ENCODE results near the gene EXOC3L4.
"Not testable (repeated sequence)": the region's sequence is repeated elsewhere in the genome, so short reads cannot be mapped to it uniquely, and the experiment has no call there.

EXOC3L4 gene

DNA sequence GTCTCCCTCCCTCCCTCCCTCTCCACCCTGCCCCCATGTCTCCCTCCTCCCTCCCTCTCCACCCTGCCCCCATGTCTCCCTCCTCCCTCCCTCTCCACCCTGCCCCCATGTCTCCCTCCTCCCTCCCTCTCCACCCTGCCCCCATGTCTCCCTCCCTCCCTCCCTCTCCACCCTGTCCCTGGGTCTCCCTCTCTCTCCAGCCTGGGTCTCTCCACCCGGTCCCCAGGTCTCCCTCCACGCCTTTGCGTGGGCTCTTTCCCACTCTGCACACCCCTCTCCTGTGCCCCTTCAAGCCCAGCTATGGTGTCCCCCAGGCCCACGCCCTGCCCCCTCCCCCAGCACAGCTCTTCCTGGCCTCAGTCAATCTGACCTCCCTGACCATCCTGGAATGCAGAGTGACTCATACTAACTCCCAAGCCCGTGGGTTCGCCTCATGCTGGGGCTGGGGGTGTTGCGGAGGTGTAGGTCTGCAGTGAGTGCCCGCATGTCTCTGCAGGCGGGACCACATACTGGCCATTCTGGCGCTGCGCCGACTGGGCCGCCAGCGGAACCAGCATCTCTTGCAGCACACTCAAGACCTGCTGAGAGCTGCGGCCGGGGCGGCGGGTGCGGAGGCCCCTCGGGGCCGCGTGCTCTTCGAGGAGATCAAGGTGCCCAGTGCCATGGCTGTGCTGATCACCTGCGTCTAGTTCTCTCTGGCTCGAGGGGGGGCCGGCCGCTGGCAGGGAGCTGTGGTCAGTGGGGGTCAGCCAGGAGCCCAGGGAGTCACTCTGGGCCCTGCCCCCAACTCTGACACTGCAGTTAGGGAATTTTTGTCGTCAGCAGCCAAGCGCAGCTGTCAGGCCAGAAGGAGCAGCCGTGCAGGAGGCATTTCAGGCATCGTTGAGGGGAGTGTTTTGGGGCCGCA is 15.3 kb downstream of the EXOC3L4 start:
- Histone ChIP-seq H3K27me3 (ENCODE audit: insufficient read depth, low read length) (peaks cover under 1% of the 10 kb centered on the region; the same call in 1 of the 2 replicates), H2AFZ (ENCODE audit: low read length, unreplicated experiment) (no peak overlapping the region), H3K4me3 (ENCODE audit: low read depth, low read length) (peak overlapping the region; percentile 48), H3K79me2 (ENCODE audit: control insufficient read depth, insufficient read depth, low read length, unreplicated experiment) (no peaks in the 10 kb centered on the region), H3K36me3 (ENCODE audit: insufficient read depth, low read length) (no peaks in the 10 kb centered on the region), H3K27ac (ENCODE audit: low read depth, low read length) (peak overlapping the region; percentile 41; the same call in 1 of the 2 replicates), H3K4me1 (ENCODE audit: control insufficient read depth, insufficient read depth, low read length, unreplicated experiment) (peaks cover 31% of the 10 kb centered on the region)

DNA sequence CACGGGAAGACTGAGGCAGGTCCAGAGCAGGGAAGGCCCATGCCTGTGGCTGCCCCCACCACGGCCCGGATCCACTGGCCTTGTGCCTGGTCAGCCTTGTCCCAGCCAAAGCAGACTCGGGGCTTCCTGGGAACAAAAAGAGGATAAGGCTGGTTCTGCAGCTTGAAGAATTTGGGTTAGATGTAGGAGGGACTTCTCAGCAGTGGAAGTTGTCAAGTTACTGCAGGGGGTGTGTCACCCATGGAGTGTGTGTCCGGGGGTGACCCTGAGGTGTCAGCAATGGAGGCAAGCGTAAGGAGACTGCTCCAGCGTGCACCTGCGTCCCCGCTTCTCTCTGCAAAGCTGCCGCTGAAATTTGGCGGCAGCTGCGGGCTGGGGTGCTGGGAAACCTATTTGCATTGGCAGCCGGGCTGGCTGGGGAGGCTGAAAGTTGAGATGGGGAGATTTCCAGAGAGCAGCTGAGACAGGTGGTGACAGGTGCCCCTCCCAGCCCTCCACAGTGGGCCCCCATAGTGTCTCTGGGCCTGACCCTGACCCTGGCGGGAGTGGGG is 16.2 kb downstream of the EXOC3L4 start:
- H3K4me3 ChIP-seq (ENCODE audit: low read depth, low read length), result 0 out of 2 replicates have a peak overlapping the region, but pooled peaks have one; percentile 48
- H3K4me1 ChIP-seq (ENCODE audit: control insufficient read depth, insufficient read depth, low read length, unreplicated experiment), result peaks cover 38% of the 10 kb centered on the region
- peak overlapping the region; percentile 41; the same call in 1 of the 2 replicates for H3K27ac ChIP-seq (ENCODE audit: low read depth, low read length)
- no peaks in the 10 kb centered on the region for H3K79me2 ChIP-seq (ENCODE audit: control insufficient read depth, insufficient read depth, low read length, unreplicated experiment)
- H2AFZ ChIP-seq (ENCODE audit: low read length, unreplicated experiment), result no peak overlapping the region
- H3K27me3 ChIP-seq (ENCODE audit: insufficient read depth, low read length), result no peaks in the 10 kb centered on the region
- no peaks in the 10 kb centered on the region for H3K36me3 ChIP-seq (ENCODE audit: insufficient read depth, low read length)

DNA sequence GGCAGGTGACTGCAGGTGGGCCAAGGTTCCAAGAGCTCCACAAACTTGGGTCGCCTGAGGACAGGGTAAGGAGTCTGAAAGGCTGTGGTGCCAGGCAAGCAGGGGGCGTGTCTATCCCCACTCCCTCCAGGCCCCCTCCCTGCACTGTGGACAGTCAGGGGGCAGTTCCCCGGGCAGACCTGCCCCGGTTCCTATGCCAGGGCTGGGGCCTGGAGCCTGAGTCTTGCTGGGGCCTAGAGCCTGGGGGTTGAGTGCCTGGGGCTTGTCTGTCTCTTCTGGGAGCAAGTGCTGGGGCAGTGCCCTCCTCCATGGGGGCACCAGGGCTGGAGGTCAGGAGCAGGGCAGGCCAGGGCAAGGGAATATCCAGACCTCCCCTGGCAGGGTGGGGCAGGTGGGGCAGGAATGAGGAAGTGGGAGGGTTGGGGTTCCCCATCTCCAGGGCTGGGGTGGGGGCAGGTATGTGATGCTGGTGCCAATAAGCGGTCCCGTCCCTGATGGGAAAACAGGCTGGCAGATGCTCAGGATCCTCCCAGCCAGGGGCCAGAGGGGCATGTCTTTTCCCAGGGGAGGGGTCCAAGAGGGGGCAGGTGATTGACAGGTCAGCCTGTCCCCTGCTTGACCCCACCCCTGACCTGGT is 16.8 kb downstream of the EXOC3L4 start:
- H3K4me3 ChIP-seq (ENCODE audit: low read depth, low read length), result no peak overlapping the region
- no peaks in the 10 kb centered on the region for H3K79me2 ChIP-seq (ENCODE audit: control insufficient read depth, insufficient read depth, low read length, unreplicated experiment)
- H3K4me1 ChIP-seq (ENCODE audit: control insufficient read depth, insufficient read depth, low read length, unreplicated experiment), result peaks cover 40% of the 10 kb centered on the region
- no peaks in the 10 kb centered on the region for H3K27me3 ChIP-seq (ENCODE audit: insufficient read depth, low read length)
- no peak overlapping the region for H2AFZ ChIP-seq (ENCODE audit: low read length, unreplicated experiment)
- no peaks in the 10 kb centered on the region for H3K36me3 ChIP-seq (ENCODE audit: insufficient read depth, low read length)
- no peak overlapping the region for H3K27ac ChIP-seq (ENCODE audit: low read depth, low read length)

DNA sequence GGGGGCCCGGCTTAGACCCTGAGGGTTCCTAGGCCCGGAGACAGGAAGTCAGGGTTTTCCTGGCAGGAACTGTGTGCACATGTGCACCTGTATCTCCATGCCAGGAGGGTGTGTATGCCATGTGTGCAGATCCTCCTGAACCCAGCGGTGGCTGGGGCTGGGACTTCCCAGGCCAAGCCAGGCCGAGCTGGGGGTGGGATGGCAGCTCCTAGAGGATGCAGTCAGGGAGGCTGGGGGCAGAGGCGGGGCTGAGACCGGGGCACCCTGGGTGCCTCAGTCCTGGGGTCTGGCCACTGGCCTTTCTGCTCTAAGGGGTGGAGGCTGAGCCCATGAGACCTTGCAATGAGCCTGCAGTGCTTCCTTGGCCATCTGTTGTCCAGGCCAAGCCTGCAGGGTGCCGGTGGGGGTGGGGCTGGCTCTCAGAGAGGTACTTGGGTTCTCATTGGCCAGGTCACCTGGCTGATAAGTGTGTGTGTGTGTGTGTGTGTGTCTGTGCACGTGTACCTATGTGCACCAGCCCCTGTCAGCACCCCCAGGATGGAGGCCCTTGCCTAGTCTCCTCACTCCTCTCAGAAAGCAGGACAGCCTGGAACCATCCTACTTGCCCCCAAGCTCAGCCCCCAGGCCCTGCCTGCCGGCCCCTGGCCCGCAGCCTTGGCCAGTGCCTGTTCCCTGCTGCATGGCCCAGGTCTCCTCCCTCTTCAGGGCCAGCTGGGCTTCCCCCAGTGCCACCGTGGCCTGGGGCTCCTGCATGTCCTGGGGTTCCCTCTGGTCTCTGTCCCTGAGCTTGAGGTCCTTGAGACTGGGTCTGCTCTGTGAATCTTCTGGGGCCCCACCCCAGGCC is 18.1 kb downstream of the EXOC3L4 start:
- Histone ChIP-seq H3K79me2 (ENCODE audit: control insufficient read depth, insufficient read depth, low read length, unreplicated experiment) (no peaks in the 10 kb centered on the region), H2AFZ (ENCODE audit: low read length, unreplicated experiment) (no peak overlapping the region), H3K4me3 (ENCODE audit: low read depth, low read length) (no peak overlapping the region), H3K36me3 (ENCODE audit: insufficient read depth, low read length) (no peaks in the 10 kb centered on the region), H3K4me1 (ENCODE audit: control insufficient read depth, insufficient read depth, low read length, unreplicated experiment) (peaks cover 40% of the 10 kb centered on the region), H3K27me3 (ENCODE audit: insufficient read depth, low read length) (no peaks in the 10 kb centered on the region), H3K27ac (ENCODE audit: low read depth, low read length) (no peak overlapping the region)

DNA sequence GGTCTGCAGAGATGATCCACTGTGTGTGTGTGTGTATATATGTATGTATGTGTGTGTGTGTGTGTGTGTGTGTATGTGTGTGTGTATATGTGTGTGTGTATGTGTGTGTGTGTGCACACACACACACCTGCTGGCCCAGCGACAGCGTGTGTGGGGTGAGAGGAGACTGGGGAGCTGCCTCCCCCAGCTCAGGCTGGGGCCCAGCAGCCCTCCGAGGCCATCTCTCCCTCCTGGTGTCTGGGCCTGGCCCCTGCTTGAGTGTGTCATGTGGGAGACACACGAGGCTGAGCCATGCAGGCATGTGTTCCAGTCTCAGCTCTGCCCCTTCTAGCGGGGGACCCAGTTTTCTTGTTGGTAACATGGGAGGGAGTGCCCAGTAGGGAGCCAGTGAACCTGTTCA is 18.8 kb downstream of the EXOC3L4 start:
- Histone ChIP-seq H3K4me3 (ENCODE audit: low read depth, low read length) (no peak overlapping the region), H3K79me2 (ENCODE audit: control insufficient read depth, insufficient read depth, low read length, unreplicated experiment) (no peaks in the 10 kb centered on the region), H3K27ac (ENCODE audit: low read depth, low read length) (no peak overlapping the region), H3K27me3 (ENCODE audit: insufficient read depth, low read length) (no peaks in the 10 kb centered on the region), H3K36me3 (ENCODE audit: insufficient read depth, low read length) (no peaks in the 10 kb centered on the region), H2AFZ (ENCODE audit: low read length, unreplicated experiment) (no peak overlapping the region), H3K4me1 (ENCODE audit: control insufficient read depth, insufficient read depth, low read length, unreplicated experiment) (peaks cover 43% of the 10 kb centered on the region)

DNA sequence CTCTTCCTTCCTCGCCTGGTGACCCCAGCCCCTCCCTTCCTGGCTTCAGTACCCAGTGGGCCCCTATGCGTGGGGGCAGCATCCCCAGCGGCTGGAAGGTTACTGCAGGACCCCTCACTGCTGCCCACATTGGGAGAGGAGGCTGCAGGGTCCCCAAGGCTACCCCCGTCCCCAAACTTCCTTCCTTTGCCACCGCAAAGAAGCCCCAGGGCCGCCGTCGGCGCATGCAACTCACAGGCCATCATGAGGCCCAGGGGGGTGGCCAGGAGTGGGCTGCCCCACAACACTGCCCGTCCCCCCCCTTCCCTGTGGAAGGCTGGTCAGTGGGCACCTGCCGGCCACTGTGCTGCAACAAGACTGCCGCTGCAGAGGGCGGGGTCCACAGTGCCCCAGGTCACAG is 19.2 kb downstream of the EXOC3L4 start:
- no peak overlapping the region for H3K4me3 ChIP-seq (ENCODE audit: low read depth, low read length)
- no peaks in the 10 kb centered on the region for H3K79me2 ChIP-seq (ENCODE audit: control insufficient read depth, insufficient read depth, low read length, unreplicated experiment)
- H3K36me3 ChIP-seq (ENCODE audit: insufficient read depth, low read length), result no peaks in the 10 kb centered on the region
- H3K4me1 ChIP-seq (ENCODE audit: control insufficient read depth, insufficient read depth, low read length, unreplicated experiment), result peaks cover 41% of the 10 kb centered on the region
- H2AFZ ChIP-seq (ENCODE audit: low read length, unreplicated experiment), result no peak overlapping the region
- H3K27me3 ChIP-seq (ENCODE audit: insufficient read depth, low read length), result no peaks in the 10 kb centered on the region
- no peak overlapping the region for H3K27ac ChIP-seq (ENCODE audit: low read depth, low read length)

DNA sequence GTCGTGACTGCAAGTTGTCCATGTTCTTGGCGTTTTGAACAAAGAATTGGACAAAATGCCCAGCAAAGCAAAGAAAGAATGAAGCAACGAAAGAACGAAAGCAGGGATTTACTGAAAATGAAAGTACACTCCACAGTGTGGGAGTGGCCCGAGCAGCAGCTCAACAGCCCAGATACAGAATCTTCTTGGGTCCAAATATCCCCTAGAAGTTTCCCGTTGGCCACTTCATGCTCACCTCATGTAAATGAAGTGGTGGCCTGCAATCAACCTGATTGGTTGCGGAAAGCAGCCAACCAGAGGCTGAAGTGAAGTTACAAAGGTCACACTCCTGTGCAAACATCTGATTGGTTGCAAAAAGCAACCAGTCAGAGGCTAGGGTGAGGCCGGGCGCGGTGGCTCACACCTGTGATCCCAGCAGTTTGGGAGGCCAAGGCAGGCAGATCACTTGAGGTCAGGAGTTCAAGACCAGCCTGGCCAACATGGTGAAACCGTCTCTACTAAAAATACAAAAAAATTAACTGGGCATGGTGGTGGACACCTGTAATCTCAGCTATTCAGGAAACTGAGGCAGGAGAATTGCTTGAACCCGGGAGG is 20.7 kb downstream of the EXOC3L4 start:
- not testable (repeated sequence) for H3K79me2 ChIP-seq (ENCODE audit: control insufficient read depth, insufficient read depth, low read length, unreplicated experiment); H2AFZ ChIP-seq (ENCODE audit: low read length, unreplicated experiment); H3K36me3 ChIP-seq (ENCODE audit: insufficient read depth, low read length); H3K27me3 ChIP-seq (ENCODE audit: insufficient read depth, low read length)
- Histone ChIP-seq H3K27ac (ENCODE audit: low read depth, low read length) (0 out of 2 replicates have a peak overlapping the region, but pooled peaks have one; percentile 10), H3K4me3 (ENCODE audit: low read depth, low read length) (peak overlapping the region; percentile 63), H3K4me1 (ENCODE audit: control insufficient read depth, insufficient read depth, low read length, unreplicated experiment) (peaks cover 33% of the 10 kb centered on the region)

DNA sequence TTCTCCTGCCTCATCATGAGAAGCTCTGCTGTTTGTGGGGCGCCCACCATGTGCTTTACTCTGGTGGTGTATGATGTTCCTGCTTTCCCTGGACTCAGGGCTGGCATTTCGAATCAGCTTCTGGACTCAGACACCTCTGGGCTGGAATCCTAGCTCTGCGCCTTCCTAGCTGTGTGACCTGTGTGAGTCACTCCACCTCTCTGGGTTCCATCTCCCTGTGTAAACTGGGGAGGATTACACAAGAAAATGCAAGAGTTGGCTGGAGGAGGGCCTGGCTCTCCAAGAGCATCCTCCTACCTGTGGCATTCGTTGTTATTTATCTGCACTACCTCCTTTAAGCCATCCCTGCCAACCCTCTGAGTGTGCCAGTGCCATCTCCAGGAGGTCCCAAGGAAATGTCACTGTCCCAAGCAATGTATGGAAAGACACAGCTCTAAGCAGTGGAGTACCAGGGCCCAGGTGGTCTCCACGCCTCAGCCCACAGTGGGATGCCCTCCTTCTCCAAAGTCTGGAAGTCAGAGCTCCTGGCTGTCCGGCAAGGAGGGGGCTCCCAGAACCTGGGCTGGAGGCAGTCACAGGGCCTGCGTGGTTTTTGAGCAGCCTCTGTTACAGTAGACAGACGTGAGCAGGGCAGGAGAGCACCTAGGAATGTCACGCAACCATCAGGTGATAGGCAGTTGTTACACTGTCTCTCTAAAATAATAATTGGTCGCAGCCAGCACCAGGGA is 21.5 kb downstream of the EXOC3L4 start:
- H3K4me3 ChIP-seq (ENCODE audit: low read depth, low read length), result no peak overlapping the region
- H3K27me3 ChIP-seq (ENCODE audit: insufficient read depth, low read length), result no peaks in the 10 kb centered on the region

DNA sequence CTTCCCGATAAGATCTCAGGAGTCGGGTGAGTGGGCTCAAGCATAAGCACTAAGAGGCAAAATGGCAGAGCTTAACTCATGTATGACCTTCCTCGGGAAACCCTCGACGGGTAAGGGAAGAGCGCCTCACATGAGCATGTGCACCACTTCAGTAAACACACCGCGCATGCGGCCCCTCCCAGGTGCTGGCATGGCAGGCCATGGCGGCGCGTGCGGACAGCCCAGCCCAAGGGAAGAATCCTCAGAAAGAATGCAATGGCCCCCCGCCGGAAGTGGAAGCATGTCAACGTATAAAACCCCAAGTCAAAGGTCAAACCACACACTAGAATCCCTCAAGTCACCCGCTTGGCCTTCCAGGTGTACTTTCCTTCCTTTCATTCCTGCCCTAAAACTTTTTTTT is 22.1 kb downstream of the EXOC3L4 start:
- no peaks in the 10 kb centered on the region for H3K36me3 ChIP-seq (ENCODE audit: insufficient read depth, low read length)
- H3K4me1 ChIP-seq (ENCODE audit: control insufficient read depth, insufficient read depth, low read length, unreplicated experiment), result peaks cover 25% of the 10 kb centered on the region
- H3K27me3 ChIP-seq (ENCODE audit: insufficient read depth, low read length), result no peaks in the 10 kb centered on the region
- H3K27ac ChIP-seq (ENCODE audit: low read depth, low read length), result no peak overlapping the region
- H2AFZ ChIP-seq (ENCODE audit: low read length, unreplicated experiment), result no peak overlapping the region
- H3K4me3 ChIP-seq (ENCODE audit: low read depth, low read length), result no peak overlapping the region
- H3K79me2 ChIP-seq (ENCODE audit: control insufficient read depth, insufficient read depth, low read length, unreplicated experiment), result no peaks in the 10 kb centered on the region

More for the DNA sequence above, 21.5 kb downstream of the EXOC3L4 start:
- H2AFZ ChIP-seq (ENCODE audit: low read length, unreplicated experiment), result no peak overlapping the region
- H3K36me3 ChIP-seq (ENCODE audit: insufficient read depth, low read length), result no peaks in the 10 kb centered on the region
- H3K79me2 ChIP-seq (ENCODE audit: control insufficient read depth, insufficient read depth, low read length, unreplicated experiment), result no peaks in the 10 kb centered on the region
- H3K4me1 ChIP-seq (ENCODE audit: control insufficient read depth, insufficient read depth, low read length, unreplicated experiment), result peaks cover 25% of the 10 kb centered on the region
- H3K27ac ChIP-seq (ENCODE audit: low read depth, low read length), result no peak overlapping the region
